GM12864 (cell line): Measurements from ENCODE around the gene STUM.
"Not testable (repeated sequence)": the region's sequence is repeated elsewhere in the genome, so short reads cannot be mapped to it uniquely, and the experiment has no call there.

ENCODE experiments used
- DNase-seq: peaks from one replicate; pipeline ENCODE4 v3.0.0-alpha.2; 2011; ENCODE audit warnings: low read depth
- H3K4me3 ChIP-seq: 2 replicates; pipeline ENCODE4 v1.5.1; 2011; ENCODE audit warnings: mild to moderate bottlenecking, low read depth, low read length, control low read depth
- TF ChIP-seq, protein P1 (sequence below): IDR thresholded peaks from 2 replicates; pipeline ENCODE4 v1.5.1; 2011; ENCODE audit warnings: low read depth, mild to moderate bottlenecking, moderate library complexity, low read length, control low read depth, inconsistent platforms; ENCODE audit errors: missing control alignments

Gene STUM

DNA sequence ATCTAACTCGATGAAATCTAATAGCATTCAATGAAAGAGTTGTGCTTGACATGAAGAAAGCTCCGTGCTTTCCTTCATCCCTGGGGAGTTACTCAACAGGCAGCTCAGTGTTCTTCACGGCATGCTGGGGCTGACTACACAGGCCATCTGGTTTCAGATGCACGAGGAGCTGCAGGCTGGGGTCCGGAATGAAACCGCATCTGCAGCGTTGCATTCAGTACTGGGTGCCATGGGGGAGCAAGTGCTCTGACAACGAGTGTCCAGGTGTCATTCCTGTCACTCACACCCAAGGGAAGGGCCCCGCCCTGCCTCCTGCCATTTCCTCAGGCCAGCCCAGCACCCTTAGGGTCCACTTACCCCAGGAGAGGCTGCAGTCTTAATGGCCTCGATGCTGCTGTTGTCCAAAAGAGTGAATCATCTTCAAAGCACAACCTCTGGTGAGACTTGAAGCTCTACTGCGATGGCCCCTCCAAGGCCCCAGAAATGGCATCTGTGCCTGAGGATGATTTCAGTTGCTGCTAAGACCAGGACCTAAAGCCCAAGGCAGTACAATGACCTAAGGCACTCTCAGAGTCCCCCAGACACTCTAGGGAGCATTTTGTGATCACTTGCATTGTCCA lies 61.4 kb downstream of the STUM start:
- TF ChIP-seq, protein P1, sequence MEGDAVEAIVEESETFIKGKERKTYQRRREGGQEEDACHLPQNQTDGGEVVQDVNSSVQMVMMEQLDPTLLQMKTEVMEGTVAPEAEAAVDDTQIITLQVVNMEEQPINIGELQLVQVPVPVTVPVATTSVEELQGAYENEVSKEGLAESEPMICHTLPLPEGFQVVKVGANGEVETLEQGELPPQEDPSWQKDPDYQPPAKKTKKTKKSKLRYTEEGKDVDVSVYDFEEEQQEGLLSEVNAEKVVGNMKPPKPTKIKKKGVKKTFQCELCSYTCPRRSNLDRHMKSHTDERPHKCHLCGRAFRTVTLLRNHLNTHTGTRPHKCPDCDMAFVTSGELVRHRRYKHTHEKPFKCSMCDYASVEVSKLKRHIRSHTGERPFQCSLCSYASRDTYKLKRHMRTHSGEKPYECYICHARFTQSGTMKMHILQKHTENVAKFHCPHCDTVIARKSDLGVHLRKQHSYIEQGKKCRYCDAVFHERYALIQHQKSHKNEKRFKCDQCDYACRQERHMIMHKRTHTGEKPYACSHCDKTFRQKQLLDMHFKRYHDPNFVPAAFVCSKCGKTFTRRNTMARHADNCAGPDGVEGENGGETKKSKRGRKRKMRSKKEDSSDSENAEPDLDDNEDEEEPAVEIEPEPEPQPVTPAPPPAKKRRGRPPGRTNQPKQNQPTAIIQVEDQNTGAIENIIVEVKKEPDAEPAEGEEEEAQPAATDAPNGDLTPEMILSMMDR: no peak
- no peak for DNase-seq
- H3K4me3 ChIP-seq: no peak overlapping the region

DNA sequence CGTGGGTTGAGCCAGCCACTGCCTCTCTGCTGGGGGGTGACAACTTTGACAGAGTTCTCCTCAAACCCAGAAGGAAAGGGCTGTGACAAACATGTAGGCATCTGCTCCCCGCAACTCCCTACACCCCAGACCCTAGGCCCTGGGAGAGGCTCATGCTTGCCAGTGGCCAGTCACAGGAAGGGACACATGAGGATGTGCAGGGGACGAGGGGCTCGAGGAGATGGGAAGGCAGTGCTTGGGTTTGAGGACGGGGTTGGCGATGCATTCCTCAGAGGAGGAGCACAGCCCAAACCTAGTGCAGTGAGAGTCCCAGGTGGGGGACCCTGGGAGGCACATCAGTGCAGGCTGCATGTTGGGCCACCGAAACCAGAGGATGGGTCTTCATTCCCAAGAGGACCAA lies 62.1 kb downstream of the STUM start:
- TF ChIP-seq, protein P1: no peak
- DNase-seq: no peak
- H3K4me3 ChIP-seq: no peak overlapping the region

DNA sequence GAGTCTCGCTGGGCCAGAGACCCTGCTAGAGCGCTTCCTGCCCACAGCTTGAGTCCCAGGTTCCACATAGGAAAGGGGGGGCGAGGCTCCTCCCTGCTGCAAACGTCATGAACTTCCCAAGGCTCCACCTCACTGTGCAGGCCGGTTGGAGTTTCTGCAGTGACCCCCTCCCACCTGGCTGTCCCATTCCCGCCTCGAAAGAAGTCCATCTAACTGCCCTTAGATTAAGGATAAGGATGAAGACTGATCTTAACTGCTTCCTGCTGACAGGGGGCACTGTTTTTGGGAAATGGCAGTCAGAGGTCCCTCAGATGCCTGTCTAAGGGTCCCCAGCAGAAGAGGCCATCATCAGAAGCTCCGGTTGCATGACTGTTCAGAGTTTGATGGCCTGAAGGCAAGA lies 62.7 kb downstream of the STUM start:
- DNase-seq: no peak
- TF ChIP-seq, protein P1: no peak
- no peak overlapping the region for H3K4me3 ChIP-seq

DNA sequence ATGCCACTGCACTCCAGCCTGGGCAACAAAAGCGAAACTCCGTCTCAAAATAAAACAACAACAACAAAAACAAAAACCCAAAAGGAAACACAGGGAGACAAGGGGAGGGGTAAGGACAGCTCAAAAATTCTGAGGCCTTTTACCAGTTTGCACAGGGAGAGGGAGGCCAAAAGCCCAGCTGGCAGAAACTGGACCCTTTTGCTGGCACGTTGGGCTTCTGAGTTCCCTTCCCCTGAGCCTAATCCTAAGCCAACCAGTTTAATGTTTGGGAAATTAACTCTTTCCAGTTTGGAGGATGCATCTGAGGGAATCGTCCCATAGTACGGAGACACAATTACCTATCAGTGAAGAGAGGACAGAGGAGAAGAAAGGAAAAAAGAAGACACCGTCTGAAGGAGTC lies 63.4 kb downstream of the STUM start:
- DNase-seq, H3K4me3 ChIP-seq: not testable (repeated sequence)

DNA sequence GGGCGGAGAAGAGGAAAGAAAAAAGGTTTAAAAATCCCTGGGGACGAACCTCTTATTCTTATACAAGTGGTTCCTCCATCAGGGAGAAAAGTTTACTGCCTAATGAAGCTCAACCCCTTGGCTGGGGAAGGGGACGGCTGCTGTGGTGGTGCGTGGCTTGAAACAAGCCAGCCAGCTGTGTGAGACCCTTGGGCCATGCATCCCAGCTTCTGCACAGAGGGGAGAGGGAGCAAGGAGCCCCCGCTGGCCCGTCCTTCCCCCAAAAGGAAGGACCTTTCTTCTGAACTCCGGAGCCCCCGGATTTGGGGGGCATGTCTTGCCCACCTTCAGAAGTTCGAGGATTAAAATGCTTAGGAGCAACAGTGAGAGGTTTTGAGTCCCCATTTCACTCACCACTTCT lies 67.3 kb downstream of the STUM start:
- H3K4me3 ChIP-seq: no peak overlapping the region
- DNase-seq: no peak
- TF ChIP-seq, protein P1: no peak

DNA sequence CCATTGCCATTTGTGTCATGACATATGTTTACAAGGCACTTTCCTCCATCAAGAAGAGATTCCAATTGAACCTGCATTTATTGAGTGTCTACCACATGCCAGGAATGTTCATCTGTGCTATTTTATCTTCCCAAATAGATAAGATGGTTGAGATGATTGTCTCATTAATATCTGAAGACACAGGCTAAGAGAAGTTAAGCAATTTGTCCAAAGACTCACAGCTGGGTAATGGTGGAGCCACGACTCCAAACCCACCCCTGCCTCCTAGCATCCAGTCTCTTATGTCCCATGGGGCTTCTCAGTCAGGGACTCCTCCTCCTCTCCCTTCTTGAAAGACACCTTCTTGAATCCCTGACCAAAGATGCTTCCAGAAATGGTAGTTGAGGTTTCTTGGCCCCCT lies 68.1 kb downstream of the STUM start:
- TF ChIP-seq, protein P1: no peak
- H3K4me3 ChIP-seq: no peak overlapping the region
- DNase-seq: no peak

DNA sequence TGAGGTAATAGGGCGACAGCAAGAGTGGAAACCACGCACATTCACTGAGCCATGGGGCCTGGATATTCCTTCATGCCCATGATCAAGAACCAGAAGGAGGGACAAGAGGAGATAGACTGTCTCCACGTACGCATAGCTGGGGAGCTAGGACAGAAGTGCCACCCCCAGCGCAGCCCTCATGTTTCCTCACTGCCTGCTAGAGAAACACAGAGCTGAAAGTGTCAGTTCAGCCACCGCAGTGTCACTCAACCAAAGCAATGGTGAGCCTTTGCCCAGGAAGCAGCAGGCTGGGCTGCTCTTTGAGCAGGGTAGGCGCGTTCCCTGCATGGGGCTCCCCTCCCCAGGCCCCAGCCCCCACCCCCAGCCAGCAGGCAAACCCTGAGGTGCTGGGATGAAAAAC lies 68.5 kb downstream of the STUM start:
- no peak for DNase-seq
- no peak overlapping the region for H3K4me3 ChIP-seq
- TF ChIP-seq, protein P1: no peak

DNA sequence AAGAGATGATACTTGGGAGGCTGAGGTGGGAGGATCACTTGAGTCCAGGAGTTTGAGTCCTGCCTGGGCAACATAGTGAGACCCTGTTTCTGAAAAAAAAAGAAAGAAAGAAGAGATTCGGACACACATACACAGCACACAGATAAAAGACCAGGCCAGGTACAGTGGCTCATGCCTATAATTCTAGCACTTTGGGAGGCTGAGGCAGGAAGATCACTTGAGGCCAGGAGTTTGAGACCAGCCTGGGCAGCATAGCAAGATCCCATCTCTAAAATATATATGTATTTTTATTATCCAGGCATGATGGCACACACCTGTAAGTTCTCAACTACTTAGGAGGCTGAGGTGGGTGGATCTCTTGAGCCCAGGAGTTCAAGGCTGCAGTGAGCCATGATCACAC lies 69.2 kb downstream of the STUM start:
- not testable (repeated sequence) for DNase-seq, H3K4me3 ChIP-seq
